GM21447 (cell line): ENCODE measurements around the gene POTEJ.
"Not testable (repeated sequence)": the region's sequence is repeated elsewhere in the genome, so short reads cannot be mapped to it uniquely, and the experiment has no call there.

ENCODE experiments used
- ATAC-seq: cut with Tn5 transposase; IDR thresholded peaks from one replicate; pipeline ENCODE4 v1.9.1; 2021; ENCODE audit not compliant: unreplicated experiment

Gene POTEJ

DNA sequence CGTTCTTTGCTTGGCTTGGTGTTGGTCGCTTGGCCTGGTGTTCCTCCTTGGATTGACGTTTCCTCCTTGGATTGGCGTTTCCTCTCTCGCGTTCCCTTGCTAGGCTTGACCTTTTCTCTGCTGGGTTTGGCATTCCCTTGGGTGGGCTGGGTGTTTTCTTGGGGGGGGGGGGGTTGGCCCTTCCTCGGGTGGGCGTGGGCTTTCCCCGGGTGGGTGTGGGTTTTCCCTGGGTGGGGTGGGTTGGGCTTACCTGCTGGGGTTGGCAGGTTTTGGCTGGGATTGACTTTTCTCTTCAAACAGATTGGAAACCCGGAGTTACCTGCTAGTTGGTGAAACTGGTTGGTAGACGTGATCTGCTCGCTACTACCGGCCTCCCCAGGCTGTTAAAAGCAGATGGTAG, at the start of gene POTEJ:
Gene POTEJ (plus strand): TSS at position 301 of the 400 bp plus-strand sequence. CDS start 93 bp downstream, at position 394.
- ATAC-seq = not testable (repeated sequence)

DNA sequence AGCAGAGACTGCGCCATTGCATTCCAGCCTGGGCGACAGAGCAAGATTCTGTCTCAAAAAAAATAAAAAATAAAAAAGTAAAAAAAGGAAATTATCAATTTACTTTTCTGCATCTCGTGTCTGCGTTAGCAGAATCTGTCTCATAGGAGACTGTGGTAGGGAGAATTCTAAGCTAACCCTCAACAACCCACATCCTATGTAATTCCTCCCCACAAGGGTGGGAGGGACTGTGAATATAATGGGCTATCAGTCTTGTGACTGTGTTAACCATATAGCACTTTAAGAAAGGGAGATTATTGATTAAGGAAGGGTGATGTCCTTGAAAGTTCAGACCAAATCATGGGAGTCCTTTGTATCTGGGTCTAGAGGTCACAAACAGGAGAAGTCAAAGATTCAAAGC, 45.1 kb upstream of the POTEJ start:
- not testable (repeated sequence) for ATAC-seq

DNA sequence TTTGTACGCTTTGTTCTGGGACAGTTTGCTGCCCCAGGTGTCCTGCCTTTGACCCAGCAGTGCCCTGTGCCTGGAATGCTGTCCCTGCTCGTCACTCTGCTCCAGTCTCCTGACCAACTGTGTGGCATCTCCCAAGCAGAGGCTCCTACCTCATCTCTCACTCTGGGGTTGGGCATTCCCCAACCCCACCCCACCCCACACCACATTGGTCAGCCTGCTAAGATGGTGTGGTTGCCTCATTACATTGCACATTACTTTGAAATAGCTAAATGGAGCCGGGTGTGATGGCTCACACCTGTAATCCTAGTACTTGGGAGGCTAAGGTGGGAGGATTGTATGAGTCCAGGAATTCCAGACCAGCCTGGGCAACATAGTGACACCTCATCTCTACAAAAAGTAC, 39.3 kb upstream of the POTEJ start:
- not testable (repeated sequence) for ATAC-seq

DNA sequence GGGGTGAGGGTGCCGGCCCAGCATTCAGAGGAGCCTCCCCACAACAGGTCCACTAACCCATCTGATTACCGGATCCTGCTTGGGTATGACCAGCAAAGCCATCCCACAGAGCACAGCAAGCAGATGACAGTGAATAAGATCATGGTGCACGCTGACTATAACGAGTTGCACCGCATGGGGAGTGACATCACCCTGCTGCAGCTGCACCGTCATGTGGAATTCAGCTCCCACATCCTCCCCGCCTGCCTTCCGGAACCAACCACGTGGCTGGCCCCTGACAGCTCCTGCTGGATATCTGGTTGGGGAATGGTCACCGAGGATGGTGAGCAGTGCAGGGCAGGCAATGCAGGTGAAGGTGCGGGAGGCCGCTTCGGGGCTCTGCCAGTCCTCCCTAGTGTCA, 37.0 kb upstream of the POTEJ start:
- not testable (repeated sequence) for ATAC-seq

DNA sequence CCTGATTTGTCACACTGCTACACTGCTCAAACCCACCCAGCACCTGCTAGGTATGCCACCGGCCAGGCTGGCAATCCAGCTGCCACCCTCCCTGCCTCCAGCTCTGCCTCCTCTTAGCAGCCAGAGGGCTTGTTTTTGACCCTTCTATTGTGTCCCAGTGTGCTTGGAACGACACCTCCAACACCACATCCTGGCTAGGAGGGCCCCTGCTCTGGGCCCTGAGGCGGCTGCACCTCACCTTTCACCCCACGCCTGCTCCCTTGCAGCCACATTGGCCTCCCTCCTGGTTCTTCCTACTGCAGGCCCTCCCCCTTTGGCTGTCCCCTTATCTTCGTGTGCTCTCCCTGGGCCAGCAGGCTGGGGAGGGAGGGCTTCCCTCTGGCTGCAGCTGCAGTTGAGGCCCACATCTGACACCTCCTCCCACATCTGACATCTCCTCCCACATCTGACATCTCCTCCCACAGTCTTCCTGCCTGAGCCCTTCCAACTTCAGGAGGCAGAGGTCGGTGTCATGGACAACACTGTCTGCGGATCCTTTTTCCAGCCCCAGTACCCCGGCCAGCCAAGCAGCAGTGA, 34.9 kb upstream of the POTEJ start:
- ATAC-seq = not testable (repeated sequence)

DNA sequence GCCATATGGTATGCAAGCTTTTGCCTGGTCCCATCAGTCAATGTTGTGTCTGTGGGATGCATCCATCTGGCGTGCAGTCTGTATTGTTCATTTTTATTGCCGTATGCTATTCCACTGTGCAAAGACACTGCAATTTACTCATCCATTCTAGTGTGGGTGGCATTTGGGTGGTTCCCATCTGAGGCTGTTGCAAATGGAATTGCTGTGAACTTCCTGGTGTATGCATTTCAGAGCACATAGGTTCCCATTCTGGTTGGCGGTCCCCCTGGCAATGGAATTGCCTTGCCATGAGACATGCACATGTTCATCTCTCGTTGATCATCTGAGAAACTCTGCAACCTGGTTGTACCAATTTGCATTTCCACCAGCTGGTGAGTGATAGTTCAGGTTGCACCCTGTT, 33.7 kb upstream of the POTEJ start:
- ATAC-seq = not testable (repeated sequence)

DNA sequence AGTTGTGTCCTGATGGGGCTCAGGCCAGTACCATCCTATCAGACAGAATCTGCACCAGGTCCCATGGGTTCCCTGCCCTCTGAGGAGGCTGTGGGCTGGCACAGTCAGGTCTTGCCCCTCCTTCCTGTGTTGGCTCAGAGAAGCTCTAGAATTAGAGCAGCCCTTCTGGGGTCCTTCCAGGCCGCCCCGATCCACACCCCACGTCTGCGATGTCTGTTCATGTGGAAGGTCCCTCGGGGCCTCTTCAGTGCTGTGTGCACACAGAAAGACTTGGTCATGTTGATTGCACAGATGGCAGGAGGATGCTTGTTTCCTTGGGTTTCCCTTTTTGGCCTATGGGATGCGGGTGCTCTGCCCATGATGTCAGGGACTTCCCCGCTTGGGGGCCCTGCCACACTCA, 32.1 kb upstream of the POTEJ start:
- not testable (repeated sequence) for ATAC-seq

DNA sequence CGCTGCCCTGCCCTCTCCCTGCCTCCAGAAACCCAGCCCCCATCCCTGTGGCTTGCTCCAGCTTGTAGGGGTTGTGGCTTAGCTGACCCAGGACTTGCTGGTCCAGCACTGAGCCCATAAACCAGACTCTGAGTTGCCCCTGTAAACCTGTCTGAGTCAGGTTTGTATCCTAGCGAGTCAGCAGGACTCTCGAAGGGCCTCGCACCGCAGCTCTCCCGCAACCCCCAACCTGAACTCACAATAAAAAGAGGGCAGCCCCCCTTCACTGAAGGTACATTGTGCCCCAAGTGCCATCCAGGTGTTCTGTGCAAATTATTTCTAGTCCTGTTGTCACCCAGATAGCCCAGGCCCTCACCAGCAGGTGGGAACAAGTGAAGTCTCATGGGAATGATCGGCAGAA, 29.7 kb upstream of the POTEJ start:
- ATAC-seq = not testable (repeated sequence)

DNA sequence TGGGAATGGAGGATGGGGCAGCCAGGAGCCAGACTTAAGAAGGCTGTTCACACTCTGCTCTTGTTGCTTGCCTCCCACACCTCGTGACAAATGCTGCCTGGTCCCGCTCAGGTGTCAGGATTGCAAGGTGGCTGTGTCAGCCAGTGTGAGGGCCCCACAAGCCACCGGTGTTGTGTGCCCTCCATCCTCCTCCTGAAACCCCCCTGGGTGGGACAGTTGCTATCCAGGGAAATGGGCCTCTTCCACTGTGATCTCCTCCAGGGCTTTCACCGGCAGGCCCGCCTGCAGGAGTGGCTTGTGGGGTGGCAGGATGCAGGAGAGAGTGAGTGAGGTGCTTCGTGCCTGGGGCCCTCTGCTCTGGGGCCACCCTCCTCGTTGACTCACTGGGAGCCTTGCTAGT, 28.3 kb upstream of the POTEJ start:
- ATAC-seq = not testable (repeated sequence)

DNA sequence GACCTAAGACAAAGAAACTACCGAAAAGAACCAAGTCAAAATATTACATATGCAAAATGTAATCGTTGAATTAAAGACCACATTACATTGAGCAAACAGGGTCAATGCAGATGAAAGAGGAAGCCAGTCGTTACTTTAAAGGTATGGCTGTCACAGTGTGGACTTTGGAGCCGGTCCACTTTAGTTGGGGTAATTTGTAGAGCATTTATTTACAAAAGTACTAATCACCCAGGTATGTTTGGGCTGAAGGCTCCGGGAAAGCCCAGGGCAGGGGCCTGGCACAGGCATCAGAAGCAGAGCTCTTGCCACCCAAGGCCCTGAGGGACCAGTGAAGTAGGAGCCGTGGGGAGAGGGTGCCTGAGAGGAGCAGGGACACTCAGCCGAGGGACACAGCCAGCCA, 27.7 kb upstream of the POTEJ start:
- ATAC-seq = not testable (repeated sequence)

DNA sequence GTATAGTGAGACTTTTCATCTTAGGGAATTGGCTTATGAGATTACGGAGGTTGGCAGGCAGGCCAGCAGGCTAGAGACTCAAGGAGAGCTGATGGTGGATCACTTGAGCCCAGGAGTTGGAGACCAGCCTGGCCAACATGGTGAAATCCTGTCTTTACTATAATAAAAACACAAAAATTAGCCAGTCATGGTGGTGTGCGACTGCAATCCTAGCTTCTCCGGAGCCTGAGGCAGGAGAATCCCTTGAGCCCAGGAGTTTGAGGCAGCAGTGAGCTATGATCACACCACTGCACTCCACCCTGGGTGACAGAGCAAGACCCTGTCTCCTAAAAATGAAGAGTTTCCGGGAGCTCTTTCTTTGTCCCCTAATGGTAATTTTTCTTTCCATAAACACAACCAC, 26.5 kb upstream of the POTEJ start:
- ATAC-seq = not testable (repeated sequence)

DNA sequence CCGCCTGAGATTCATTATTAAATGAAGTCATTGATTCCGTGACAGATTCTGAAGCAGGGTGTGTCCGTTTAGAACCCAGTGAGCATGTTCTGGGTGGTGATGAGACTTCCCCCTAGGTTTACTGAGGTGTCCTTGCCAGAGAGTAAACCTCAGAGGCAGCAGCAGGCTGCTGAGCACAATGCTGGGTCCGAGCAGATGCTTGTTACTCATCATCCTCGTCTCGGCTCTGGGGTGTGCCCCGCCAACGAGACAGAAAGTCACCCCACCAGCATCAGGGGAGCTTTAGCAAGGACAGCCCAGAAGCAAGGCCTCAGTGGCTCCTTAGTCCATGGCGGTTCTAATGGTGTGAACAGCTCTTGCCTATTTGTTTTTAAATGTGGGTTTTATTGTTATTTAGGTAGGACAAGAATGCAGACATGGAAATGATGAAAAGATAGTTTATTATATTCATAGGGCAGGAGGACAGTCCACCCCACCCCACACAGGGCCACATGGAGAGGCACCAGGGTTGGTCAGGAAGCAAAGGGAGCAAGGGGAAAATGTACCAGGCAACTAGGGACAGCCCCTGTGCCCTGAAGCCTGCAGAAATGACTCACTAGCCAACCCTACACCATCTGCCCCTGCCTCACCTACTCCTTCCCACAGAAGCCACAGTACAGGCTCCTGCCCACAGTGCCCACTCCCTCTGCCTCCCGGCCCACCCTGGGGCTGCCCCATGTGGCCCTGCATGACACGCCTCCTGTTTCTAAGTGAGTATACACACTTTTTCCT, 22.4 kb upstream of the POTEJ start:
- ATAC-seq = peak; percentile 77

DNA sequence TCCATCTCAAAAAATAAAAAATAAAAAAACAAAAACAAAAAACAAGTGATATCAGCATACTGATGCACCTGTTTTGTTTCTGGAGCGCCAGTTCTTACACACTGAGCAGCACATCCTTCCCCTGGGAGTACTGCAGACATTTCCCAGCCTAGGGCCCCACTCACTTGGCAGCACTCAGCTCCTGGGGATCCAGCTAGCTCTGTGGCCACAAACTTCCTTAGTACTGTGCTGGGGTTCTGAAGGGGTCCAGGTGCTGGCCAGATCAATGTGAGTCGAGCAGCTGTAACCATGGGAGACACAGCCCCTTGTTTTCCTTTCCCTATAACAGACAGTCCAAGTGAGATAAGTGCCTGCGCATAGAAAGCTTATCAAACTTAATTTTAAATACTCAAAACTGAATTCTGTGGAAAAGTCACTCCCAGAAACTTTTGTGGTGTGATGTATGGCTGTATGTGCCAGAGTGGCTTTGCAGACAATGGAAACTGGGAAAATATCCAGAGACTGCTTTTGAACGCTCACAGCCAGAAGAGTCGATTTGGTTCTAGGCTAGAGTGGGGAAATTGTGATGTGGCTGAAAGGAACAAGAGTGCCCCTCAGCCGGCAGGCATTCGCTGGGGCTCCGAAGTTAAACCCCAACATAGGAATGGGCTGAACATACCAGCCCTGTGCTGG, 20.9 kb upstream of the POTEJ start:
- ATAC-seq = not testable (repeated sequence)

DNA sequence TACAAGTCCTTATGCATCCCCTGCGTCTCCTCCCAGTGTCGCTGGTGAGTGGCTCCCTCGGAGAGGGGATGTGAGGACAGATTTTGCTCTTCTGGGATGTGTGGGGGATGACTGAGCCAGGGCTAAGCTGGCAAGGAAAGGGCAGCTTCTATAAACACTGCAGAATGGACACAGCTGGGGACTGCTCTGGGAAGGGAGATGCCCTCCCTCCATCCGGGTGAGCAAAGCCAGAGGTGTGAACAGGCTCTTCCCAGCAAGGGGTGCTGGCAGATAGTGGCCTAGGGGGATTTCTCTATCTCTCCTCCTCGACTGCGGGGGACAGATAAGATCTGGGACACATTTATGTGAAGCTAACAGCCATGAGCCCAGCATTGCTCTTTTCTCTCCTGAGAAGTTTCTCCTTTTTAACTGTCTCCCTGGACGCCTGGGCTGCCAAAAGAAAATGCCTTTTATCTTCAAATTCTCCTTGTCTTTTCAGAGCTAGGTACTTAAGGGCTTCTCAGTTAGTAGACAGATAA, 20.3 kb upstream of the POTEJ start:
- not testable (repeated sequence) for ATAC-seq

DNA sequence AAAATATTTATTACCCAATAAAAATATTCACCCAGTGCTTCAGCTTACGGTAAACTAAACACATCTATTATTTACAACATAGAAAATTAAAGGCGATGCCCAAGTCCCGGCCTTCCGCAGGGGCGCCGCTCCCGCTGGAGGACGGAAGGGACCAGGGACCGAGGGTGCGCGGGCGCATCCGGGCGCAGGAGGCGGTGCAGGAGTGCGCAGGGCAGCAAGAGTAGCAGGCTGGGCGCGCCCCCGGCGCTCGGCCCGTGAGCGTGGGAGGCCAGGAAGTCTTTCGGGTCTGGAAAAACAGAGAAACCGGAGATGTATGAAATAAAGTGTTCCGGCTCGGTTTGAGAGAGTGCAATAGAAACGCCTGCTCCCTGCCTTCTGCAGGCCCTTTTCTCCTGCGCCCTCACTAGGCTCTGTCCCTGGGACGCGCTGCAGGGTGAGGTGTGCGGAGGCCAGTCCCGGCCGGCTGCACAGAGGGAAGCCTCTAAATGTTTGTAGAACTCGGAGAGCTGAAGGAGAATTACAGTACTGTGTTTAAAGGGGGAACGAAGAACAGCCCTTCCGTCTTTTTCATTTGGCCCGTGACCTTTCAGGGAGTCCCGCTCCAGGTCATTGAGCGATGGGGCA, 18.3 kb upstream of the POTEJ start:
- ATAC-seq = not testable (repeated sequence)

DNA sequence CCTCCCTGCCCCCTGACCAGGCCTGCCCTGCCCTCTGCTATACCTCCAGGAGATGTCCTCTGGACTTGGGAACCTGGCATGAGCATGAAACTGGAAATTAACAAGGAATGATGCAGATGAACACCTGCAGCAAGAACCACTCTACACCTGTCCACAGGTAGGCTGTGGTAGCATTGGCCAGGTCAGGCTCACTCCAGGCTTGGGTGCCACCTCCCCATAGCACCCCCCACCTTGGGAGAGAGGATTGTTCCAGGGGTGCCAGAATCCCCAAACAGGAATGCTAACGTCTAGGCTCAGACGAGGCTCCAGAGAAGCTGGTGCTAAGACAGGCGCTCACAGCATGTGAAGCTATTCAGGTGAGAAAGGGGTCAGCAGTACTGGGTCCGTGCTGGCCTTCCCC, 17.2 kb upstream of the POTEJ start:
- not testable (repeated sequence) for ATAC-seq

DNA sequence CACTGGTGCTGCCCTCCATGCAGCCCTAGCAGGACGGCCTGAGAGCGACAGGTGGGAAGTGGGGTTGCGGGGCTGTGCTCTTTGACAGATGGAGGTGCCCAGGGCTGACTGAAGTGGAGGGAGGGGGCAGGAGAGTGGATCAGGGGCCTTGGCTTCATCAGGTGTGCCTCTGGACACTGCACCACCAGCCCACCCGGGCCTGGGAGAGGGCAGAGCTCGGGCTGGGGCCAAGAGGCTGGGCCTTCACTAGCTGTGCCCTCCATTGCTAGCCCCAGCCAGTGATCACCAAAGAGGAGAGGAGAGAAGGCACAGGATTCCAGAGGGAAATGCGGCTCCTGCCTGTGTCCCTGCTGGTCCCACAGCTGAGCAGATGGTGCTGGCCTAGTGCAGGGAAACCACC, 14.5 kb upstream of the POTEJ start:
- not testable (repeated sequence) for ATAC-seq

DNA sequence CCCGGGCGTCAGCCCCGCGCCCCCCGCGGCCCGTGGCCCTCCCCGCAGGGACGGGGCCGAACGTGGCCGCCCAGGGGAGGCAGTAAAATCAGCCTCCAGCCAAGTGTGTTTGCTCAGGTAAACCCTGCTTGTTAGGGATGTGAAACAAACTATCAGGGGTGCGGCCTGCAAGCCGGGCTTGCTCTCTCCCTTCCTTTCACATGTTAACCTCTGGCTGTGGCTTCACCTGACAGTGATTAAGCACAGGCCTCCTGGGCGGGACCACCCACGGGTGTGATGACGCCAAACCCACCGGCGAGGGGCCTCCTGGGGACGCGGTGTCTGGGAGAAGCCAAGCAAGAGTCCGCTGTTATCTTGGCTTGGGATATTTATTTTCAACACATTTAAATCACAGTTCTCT, 13.2 kb upstream of the POTEJ start:
- not testable (repeated sequence) for ATAC-seq

DNA sequence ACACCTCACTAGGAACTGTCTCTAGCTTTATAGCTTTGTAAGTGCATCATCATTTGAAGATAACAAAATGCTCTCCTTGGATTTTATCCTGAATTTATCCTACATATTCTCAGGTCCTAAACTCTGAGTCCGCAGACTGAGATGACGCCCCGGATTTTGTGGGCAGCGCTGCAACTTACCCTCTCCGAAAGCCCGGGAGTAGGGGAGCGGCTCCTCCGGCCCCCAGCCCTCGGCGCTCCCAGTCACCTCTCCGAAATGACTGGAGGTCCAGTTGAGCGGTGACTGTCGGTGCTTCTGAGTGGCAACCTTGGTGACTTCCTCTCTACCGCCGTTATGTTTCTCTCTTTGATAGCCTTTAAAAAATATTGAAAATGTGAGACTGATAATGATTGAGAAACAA, 12.8 kb upstream of the POTEJ start:
- not testable (repeated sequence) for ATAC-seq

DNA sequence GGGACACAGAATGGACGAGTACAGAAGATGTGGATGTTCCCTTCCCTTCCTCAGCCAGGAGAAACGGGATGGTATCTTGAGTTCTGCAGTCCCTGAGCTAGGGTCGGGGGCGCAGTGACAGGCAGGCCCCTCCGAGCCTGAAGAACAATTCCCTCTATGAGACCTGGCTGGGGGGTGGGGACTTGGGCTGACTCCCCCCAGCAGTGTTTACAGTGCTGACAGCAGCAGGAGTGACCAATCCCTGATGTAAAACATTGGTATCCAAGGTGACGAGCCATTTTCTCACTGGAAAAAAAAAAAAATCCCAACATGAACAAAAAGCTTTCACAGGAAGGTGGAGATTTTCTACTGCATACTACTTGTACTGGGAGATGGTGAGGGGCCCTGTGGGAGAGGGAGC, 11.8 kb upstream of the POTEJ start, which contains the start of gene CFC1:
Gene CFC1 (minus strand): TSS at position 183 of the 400 bp plus-strand sequence. CDS start 288 bp downstream, outside the sequence.
- ATAC-seq = not testable (repeated sequence)

DNA sequence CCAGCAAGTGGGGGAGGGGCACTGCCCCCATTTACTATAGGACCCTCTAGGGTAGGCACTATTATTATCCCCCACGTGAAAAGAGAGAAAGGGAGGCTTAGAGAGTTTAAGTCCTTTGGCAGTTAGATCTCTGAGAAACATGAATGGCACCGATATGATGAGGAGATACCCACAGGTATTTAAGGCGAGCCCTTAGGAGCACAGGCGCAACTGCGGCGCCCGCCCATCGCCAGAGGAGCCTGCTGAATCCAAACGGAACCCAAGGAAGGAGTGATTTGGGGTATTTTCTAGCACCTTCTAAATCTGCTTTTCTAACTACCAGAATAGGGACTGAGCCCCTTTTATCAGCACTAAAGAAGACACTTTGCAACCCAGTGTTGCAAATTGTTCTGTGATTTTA, 11.3 kb upstream of the POTEJ start:
- not testable (repeated sequence) for ATAC-seq
